OCI-LY3 (cell line): ENCODE data around the gene FBXL14.
A peak's percentile ranks its signal among the peaks of the same experiment; 100 is the strongest.

ENCODE experiments used
- H2AFZ ChIP-seq: fragments of 200-600, 300-600 bp; shearing (Covaris generic); 2 replicates; pipeline ENCODE4 v1.6.0; 2014; ENCODE audit warnings: antibody characterized with exemption, low read depth, low read length
- H3K27ac ChIP-seq: fragments of 200-600, 300-600 bp; sonication (generic); 2 replicates; pipeline ENCODE4 v1.5.1; 2014; ENCODE audit warnings: mild to moderate bottlenecking, low read length, moderate library complexity, mixed read lengths
- H3K27me3 ChIP-seq: fragments of 200-600, 300-600 bp; sonication (generic); 2 replicates; pipeline ENCODE4 v1.6.1; 2014; ENCODE audit warnings: low read depth, low read length, mixed read lengths
- H3K36me3 ChIP-seq: fragments of 200-600, 300-600 bp; sonication (generic); replicated peaks from 2 replicates; pipeline ENCODE3; 2014; ENCODE audit warnings: low read depth, low read length, mixed read lengths
- H3K4me1 ChIP-seq: fragments of 300-600, 200-600 bp; sonication (generic); 2 replicates; pipeline ENCODE4 v1.6.1; 2014; ENCODE audit warnings: low read length, mixed read lengths
- H3K4me2 ChIP-seq: fragments of 200-600, 300-600 bp; sonication (generic); 2 replicates; pipeline ENCODE4 v1.6.1; 2014; ENCODE audit warnings: low read length, mixed read lengths
- H3K4me3 ChIP-seq: fragments of 300-600, 200-600 bp; sonication (generic); 2 replicates; pipeline ENCODE4 v1.5.1; 2014; ENCODE audit warnings: antibody characterized with exemption, mild to moderate bottlenecking, low read length, moderate library complexity
- H3K79me2 ChIP-seq: fragments of 300-600, 200-600 bp; shearing (Covaris generic); 2 replicates; pipeline ENCODE4 v1.6.1; 2014; ENCODE audit warnings: mild to moderate bottlenecking, low read length, mixed read lengths
- H3K9ac ChIP-seq: fragments of 300-600, 200-600 bp; shearing (Covaris generic); 2 replicates; pipeline ENCODE4 v1.6.0; 2014; ENCODE audit warnings: mild to moderate bottlenecking, low read length, moderate library complexity
- H3K9me3 ChIP-seq: fragments of 200-600, 300-600 bp; shearing (Covaris generic); 2 replicates; pipeline ENCODE4 v1.6.1; 2014; ENCODE audit warnings: low read length, mixed read lengths; ENCODE audit not compliant: insufficient read depth
- H4K20me1 ChIP-seq: fragments of 200-600, 300-600 bp; sonication (generic); 2 replicates; pipeline ENCODE4 v1.6.1; 2016; ENCODE audit warnings: low read length, mixed read lengths; ENCODE audit not compliant: insufficient read depth
- EZH2phosphoT487 ChIP-seq: fragments of 200-600 bp; shearing (Covaris generic); IDR thresholded peaks from 2 replicates; pipeline ENCODE4 v1.6.1; 2018; ENCODE audit warnings: antibody characterized with exemption, mixed run types, low read depth
- TF ChIP-seq, protein P1 (sequence below): fragments of 200-600, 300-600 bp; sonication (generic); IDR thresholded peaks from 2 replicates; pipeline ENCODE4 v1.5.1; 2014; ENCODE audit warnings: antibody characterized with exemption, low read length, low read depth

FBXL14 gene

DNA sequence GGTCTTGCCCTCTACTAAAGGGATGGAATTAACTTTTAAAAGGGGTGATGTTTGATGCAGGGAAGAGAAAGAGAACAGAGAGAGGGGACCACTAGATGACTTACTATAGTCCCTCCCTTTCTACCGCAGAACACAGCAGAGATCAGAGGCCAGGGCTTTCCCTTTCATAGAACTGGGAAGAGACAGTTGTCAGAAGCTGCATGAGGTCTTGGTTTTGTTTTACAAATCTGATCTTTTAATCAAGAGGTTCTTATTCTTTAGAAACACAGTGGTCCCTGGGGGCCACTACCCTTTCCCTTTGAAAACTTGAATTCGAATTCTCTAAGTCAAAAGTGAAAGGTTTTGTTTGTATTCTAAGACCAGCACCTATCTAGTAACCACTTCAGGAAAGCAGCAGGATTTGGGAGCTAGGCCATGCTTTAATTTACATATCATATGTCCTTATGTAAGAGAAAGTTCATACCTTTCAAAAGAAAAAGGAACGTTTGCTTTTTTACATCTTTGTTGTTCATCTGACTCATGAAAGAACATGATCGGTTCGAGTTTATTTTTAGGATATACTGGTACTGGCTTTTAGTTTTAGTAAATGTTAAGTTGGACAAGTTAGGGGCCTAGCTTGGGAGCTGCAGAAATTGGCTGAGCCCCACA is 6.3 kb downstream of the FBXL14 start:
- Histone ChIP-seq H3K36me3 (no peaks in the 10 kb centered on the region), H3K4me1 (peaks cover 54% of the 10 kb centered on the region), H3K9ac (no peak overlapping the region), H3K4me3 (no peak overlapping the region), H4K20me1 (peaks cover 28% of the 10 kb centered on the region), H3K27ac (no peak overlapping the region), H3K9me3 (no peaks in the 10 kb centered on the region), H3K4me2 (peak overlapping the region; percentile 31), H3K79me2 (peaks cover 22% of the 10 kb centered on the region), H2AFZ (no peak overlapping the region), H3K27me3 (no peaks in the 10 kb centered on the region)
- TF ChIP-seq EZH2phosphoT487: no peak
- TF ChIP-seq, protein P1, sequence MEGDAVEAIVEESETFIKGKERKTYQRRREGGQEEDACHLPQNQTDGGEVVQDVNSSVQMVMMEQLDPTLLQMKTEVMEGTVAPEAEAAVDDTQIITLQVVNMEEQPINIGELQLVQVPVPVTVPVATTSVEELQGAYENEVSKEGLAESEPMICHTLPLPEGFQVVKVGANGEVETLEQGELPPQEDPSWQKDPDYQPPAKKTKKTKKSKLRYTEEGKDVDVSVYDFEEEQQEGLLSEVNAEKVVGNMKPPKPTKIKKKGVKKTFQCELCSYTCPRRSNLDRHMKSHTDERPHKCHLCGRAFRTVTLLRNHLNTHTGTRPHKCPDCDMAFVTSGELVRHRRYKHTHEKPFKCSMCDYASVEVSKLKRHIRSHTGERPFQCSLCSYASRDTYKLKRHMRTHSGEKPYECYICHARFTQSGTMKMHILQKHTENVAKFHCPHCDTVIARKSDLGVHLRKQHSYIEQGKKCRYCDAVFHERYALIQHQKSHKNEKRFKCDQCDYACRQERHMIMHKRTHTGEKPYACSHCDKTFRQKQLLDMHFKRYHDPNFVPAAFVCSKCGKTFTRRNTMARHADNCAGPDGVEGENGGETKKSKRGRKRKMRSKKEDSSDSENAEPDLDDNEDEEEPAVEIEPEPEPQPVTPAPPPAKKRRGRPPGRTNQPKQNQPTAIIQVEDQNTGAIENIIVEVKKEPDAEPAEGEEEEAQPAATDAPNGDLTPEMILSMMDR: no peak

DNA sequence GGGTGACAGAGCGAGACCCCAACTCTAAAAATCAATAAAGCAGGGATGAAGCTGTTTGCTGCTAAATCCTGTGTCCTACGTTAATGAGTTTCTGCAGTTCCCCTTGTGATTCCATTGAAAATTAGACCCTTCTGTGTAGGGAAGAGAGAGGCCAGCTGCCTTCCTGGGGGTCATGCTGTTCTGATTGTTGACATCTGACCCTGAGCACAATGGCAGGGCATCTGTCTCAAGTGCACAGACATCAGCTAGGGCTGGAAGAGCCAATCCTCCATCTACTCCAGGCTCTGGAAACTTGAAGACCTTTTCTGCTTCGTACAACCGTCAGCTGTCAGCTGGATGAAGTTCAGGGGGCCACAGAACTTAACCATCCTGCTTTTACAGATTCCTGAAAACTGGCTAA is 10.1 kb downstream of the FBXL14 start:
- H3K27ac ChIP-seq: no peak overlapping the region
- H3K4me3 ChIP-seq: no peak overlapping the region
- H3K27me3 ChIP-seq: no peaks in the 10 kb centered on the region
- no peaks in the 10 kb centered on the region for H3K36me3 ChIP-seq
- H3K79me2 ChIP-seq: no peaks in the 10 kb centered on the region
- no peak for TF ChIP-seq EZH2phosphoT487
- TF ChIP-seq, protein P1: no peak
- H3K9me3 ChIP-seq: no peaks in the 10 kb centered on the region
- H3K4me1 ChIP-seq: peaks cover 60% of the 10 kb centered on the region
- H3K4me2 ChIP-seq: peak overlapping the region; percentile 6; the same call in 1 of the 2 replicates
- H2AFZ ChIP-seq: no peak overlapping the region
- peaks cover 16% of the 10 kb centered on the region for H4K20me1 ChIP-seq
- H3K9ac ChIP-seq: no peak overlapping the region

DNA sequence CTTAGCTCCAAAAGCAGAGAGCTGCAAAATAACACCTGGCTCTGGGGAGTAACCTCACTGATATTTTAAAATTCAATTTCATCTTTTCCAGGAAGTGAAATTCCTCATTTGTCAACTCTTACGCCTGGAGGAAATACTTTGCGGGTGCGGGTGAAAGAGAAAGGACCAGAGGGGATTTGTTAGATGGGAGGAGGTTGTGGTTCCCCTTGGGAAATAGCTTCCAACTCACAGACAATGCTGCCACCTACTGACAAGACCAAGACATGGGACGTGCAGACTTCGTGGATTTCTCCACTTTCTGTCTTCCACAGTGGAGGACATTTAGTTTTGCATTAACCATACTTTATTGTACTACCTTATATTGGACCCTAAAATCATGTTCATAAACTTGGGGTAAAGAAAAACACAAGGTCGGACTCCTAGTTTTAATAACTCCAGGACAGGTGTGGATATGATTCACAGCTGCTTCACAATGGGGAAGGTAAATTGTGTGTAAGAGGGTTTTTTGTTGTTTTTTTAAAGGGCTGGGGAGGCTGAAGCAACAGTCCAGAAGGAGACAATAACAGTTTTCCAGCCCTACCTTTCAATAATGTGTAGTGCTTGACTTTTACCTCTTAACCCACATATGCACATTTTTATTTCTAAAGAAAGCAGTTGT is 10.8 kb downstream of the FBXL14 start:
- H3K4me1 ChIP-seq: peaks cover 58% of the 10 kb centered on the region
- H3K27ac ChIP-seq: no peak overlapping the region
- 0 out of 2 replicates have a peak overlapping the region, but pooled peaks have one; percentile 6 for H3K9ac ChIP-seq
- peaks cover 13% of the 10 kb centered on the region for H4K20me1 ChIP-seq
- no peaks in the 10 kb centered on the region for H3K9me3 ChIP-seq
- H3K79me2 ChIP-seq: no peaks in the 10 kb centered on the region
- H2AFZ ChIP-seq: no peak overlapping the region
- no peak for TF ChIP-seq EZH2phosphoT487
- TF ChIP-seq, protein P1: peak; percentile 96
- H3K27me3 ChIP-seq: no peaks in the 10 kb centered on the region
- peak overlapping the region; percentile 54 for H3K4me3 ChIP-seq
- H3K4me2 ChIP-seq: peak overlapping the region; percentile 78
- H3K36me3 ChIP-seq: no peaks in the 10 kb centered on the region

DNA sequence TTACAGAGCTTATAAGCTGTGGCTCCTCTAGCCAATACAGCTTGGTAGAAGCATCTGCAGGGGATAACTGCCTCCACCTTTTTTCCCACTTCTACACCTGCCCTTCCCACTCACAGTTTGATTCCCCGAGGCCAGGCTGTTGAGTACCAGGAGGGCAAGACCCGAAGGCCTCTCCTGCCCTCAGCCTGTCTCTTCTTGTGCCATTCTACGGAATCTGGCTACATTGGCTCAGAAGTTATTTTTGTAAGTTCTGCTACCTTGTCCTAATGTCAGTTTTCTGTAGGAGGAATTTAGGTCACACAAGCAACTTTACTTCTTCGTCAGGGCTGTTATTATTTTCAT is 11.7 kb downstream of the FBXL14 start:
- Histone ChIP-seq H3K4me2 (peak overlapping the region; percentile 42), H3K36me3 (no peaks in the 10 kb centered on the region), H3K27ac (no peak overlapping the region), H3K9me3 (no peaks in the 10 kb centered on the region), H2AFZ (no peak overlapping the region), H3K9ac (no peak overlapping the region), H3K27me3 (no peaks in the 10 kb centered on the region), H3K4me3 (no peak overlapping the region), H3K79me2 (no peaks in the 10 kb centered on the region), H4K20me1 (peaks cover 5% of the 10 kb centered on the region), H3K4me1 (peaks cover 49% of the 10 kb centered on the region)
- TF ChIP-seq, protein P1: no peak
- no peak for TF ChIP-seq EZH2phosphoT487
